ENCODE data around the gene GPRIN3. TPM values are rescaled to one million over a fixed set of nuclear protein-coding genes. Genes with fewer than 3 reads are reported as not detected.

Gene GPRIN3
- total and polyA plus RNA-seq, 2 donors (not counting 1 experiment from before 2014, with no cell fraction given): 0.22 to 1.5 TPM

DNA sequence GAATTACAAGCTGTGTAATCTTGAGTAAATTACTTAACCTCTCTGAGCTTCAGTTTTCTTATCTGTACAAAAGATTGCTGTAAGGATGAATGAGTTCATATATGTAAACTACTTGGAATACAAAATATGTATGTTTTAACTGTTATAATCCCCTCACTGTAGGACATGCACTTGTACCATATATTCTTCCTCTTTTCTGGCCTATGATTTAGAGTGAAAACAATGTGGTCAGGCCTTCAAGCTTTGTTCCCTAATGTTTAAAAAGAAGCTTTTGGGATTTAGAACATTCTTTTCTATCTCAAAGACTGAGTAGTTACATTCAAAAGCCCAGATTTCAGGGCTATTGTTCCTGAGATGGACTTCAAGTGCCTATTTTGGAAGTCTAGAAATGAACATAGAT, 26.7 kb upstream of the GPRIN3 start:
- H3K27me3 Mint-ChIP-seq: no peaks in the 10 kb centered on the region
- H3K27ac ChIP-seq (ENCODE audit: low read length in 2 of 2): no peak overlapping the region
- CTCF ChIA-PET: no interaction called here
- no peak overlapping the region for H3K27ac Mint-ChIP-seq
- POLR2A ChIA-PET: no interaction called here
- TF ChIP-seq, protein P1, sequence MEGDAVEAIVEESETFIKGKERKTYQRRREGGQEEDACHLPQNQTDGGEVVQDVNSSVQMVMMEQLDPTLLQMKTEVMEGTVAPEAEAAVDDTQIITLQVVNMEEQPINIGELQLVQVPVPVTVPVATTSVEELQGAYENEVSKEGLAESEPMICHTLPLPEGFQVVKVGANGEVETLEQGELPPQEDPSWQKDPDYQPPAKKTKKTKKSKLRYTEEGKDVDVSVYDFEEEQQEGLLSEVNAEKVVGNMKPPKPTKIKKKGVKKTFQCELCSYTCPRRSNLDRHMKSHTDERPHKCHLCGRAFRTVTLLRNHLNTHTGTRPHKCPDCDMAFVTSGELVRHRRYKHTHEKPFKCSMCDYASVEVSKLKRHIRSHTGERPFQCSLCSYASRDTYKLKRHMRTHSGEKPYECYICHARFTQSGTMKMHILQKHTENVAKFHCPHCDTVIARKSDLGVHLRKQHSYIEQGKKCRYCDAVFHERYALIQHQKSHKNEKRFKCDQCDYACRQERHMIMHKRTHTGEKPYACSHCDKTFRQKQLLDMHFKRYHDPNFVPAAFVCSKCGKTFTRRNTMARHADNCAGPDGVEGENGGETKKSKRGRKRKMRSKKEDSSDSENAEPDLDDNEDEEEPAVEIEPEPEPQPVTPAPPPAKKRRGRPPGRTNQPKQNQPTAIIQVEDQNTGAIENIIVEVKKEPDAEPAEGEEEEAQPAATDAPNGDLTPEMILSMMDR (IDR thresholded peaks at IDR 0.05): no peak
- no peak for TF ChIP-seq EZH2 (IDR thresholded peaks at IDR 0.05; ENCODE audit: borderline replicate concordance, insufficient read depth, low read depth, low read length, poor library complexity, severe bottlenecking)
- no peak for DNase-seq
- ATAC-seq (ENCODE audit: low read depth): no peak
- no peak overlapping the region for H3K4me3 ChIP-seq (ENCODE audit: control extremely low read depth in 1 of 5, extremely low read depth in 1 of 5, insufficient read depth in 1 of 5, low read depth in 2 of 5, low read length in 4 of 5)
- no peaks in the 10 kb centered on the region for H4K20me1 ChIP-seq (ENCODE audit: control insufficient read depth, insufficient read depth, low read length, poor library complexity, severe bottlenecking)
- H3K79me2 ChIP-seq (ENCODE audit: control insufficient read depth, insufficient read depth, low read length): no peaks in the 10 kb centered on the region
- no peaks in the 10 kb centered on the region for H3K36me3 ChIP-seq (replicated peaks in 1 of 2; ENCODE audit: control extremely low read depth in 1 of 2, control insufficient read depth in 1 of 2, extremely low read depth in 1 of 2, insufficient read depth in 2 of 2, low read length in 1 of 2)
- H3K9me3 ChIP-seq (ENCODE audit: control extremely low read depth in 1 of 3, control insufficient read depth in 2 of 3, insufficient read depth in 1 of 3, low read length in 2 of 3): no peaks in the 10 kb centered on the region
- peaks cover 0 to 3% (median 0%) of the 10 kb centered on the region in 4 experiments for H3K27me3 ChIP-seq (replicated peaks in 1 of 4; ENCODE audit: control extremely low read depth in 1 of 4, control insufficient read depth in 3 of 4, insufficient read depth in 4 of 4, low read length in 3 of 4)
- H3K9me3 Mint-ChIP-seq (ENCODE audit: insufficient read depth): no peaks in the 10 kb centered on the region
- H3K9ac ChIP-seq (ENCODE audit: low read length): no peak overlapping the region
- no peak overlapping the region for H3K4me3 Mint-ChIP-seq
- H3K4me1 ChIP-seq (ENCODE audit: control insufficient read depth in 2 of 2, insufficient read depth in 2 of 2, low read length in 2 of 2): no peaks in the 10 kb centered on the region
- intact Hi-C loops (cut with micrococcal nuclease): loop anchor here (5.0 kb wide), 1 partner anchor 37 kb away; no protein-coding TSS in a partner anchor
- H2AFZ ChIP-seq (ENCODE audit: insufficient read depth, low read depth, low read length, poor library complexity, severe bottlenecking): no peak overlapping the region
- H3K4me2 ChIP-seq (replicated peaks; ENCODE audit: low read depth, low read length, poor library complexity, severe bottlenecking): no peak overlapping the region
- H3K4me1 Mint-ChIP-seq: peaks cover 7% of the 10 kb centered on the region

DNA sequence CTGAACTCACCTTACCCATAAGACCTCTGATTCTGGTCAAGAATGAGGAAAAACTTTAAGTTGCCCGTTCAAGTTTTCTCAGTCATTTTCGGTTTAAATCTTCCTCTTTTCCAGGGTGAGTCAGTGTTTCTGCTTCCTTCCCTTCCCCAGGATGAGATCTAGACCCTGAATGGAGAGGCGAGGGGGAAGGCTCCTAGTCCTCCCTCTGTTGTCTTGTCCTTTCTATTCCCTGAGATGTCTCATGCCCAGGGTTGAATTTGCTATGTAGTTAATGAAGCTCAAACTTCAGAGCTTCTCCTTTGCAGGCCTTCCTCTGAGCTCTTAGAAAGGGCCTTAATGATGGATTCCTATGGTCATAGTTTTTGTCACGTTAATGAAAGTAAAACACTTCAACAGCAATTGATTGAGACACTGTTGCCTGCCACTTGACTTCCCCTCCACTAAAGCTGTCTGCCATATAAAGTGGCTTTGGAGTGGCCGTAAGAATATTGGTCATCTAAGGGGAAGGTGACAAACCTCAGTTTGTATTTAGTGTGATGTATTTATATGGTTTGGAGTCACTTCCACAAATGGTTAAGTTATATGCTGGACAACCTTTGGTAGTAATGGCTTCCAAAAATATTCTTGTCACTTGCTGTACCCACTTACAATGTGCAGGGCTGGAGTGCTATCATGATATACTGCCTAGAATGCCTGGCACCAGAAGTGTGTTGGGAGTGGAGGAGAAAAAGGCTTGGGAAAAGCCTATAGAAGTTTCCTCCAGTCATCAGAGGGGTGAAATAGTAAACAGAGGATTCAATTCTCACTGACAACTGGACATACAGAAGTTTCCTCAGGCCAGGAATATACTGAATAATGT, 24.3 kb upstream of the GPRIN3 start:
- Histone ChIP-seq H4K20me1 (ENCODE audit: control insufficient read depth, insufficient read depth, low read length, poor library complexity, severe bottlenecking) (no peaks in the 10 kb centered on the region), H3K4me2 (replicated peaks; ENCODE audit: low read depth, low read length, poor library complexity, severe bottlenecking) (no peak overlapping the region), H3K79me2 (ENCODE audit: control insufficient read depth, insufficient read depth, low read length) (no peaks in the 10 kb centered on the region), H2AFZ (ENCODE audit: insufficient read depth, low read depth, low read length, poor library complexity, severe bottlenecking) (no peak overlapping the region), H3K36me3 (replicated peaks in 1 of 2; ENCODE audit: control extremely low read depth in 1 of 2, control insufficient read depth in 1 of 2, extremely low read depth in 1 of 2, insufficient read depth in 2 of 2, low read length in 1 of 2) (no peaks in the 10 kb centered on the region), H3K4me3 (ENCODE audit: control extremely low read depth in 1 of 5, extremely low read depth in 1 of 5, insufficient read depth in 1 of 5, low read depth in 2 of 5, low read length in 4 of 5) (no peak overlapping the region), H3K9me3 (ENCODE audit: control extremely low read depth in 1 of 3, control insufficient read depth in 2 of 3, insufficient read depth in 1 of 3, low read length in 2 of 3) (no peaks in the 10 kb centered on the region), H3K9ac (ENCODE audit: low read length) (no peak overlapping the region), H3K4me1 (ENCODE audit: control insufficient read depth in 2 of 2, insufficient read depth in 2 of 2, low read length in 2 of 2) (no peaks in the 10 kb centered on the region), H3K27me3 (replicated peaks in 1 of 4; ENCODE audit: control extremely low read depth in 1 of 4, control insufficient read depth in 3 of 4, insufficient read depth in 4 of 4, low read length in 3 of 4) (no peaks in the 10 kb centered on the region), H3K27ac (ENCODE audit: low read length in 2 of 2) (no peak overlapping the region)
- Mint-ChIP-seq H3K27me3 (no peaks in the 10 kb centered on the region), H3K4me1 (peaks cover 7% of the 10 kb centered on the region), H3K9me3 (ENCODE audit: insufficient read depth) (no peaks in the 10 kb centered on the region), H3K27ac (no peak overlapping the region), H3K4me3 (no peak overlapping the region)
- ATAC-seq (ENCODE audit: low read depth) (no peak), DNase-seq (no peak)
- CTCF ChIA-PET: interaction anchor here (1.1 kb wide), 1 partner anchor 14 kb away, joined by 3 read pairs; no protein-coding TSS in a partner anchor
- intact Hi-C loops (cut with micrococcal nuclease): loop anchor here (5.0 kb wide), 1 partner anchor 35 kb away; no protein-coding TSS in a partner anchor
- POLR2A ChIA-PET: no interaction called here
- WGBS (ENCODE audit: insufficient coverage): no CpG with 5 or more reads among the region's 5 CpGs
- no peak for TF ChIP-seq EZH2 (IDR thresholded peaks at IDR 0.05; ENCODE audit: borderline replicate concordance, insufficient read depth, low read depth, low read length, poor library complexity, severe bottlenecking)
- TF ChIP-seq, protein P1 (IDR thresholded peaks at IDR 0.05): no peak
